GM15510 (cell line): Measurements from ENCODE around the gene GAPVD1.

Source experiments
- POLR2A ChIP-seq: IDR thresholded peaks from 3 replicates; pipeline ENCODE4 v1.6.1; 2011; ENCODE audit warnings: borderline replicate concordance; ENCODE audit not compliant: insufficient read length; ENCODE audit errors: extremely low read depth

GAPVD1 gene, protein sequence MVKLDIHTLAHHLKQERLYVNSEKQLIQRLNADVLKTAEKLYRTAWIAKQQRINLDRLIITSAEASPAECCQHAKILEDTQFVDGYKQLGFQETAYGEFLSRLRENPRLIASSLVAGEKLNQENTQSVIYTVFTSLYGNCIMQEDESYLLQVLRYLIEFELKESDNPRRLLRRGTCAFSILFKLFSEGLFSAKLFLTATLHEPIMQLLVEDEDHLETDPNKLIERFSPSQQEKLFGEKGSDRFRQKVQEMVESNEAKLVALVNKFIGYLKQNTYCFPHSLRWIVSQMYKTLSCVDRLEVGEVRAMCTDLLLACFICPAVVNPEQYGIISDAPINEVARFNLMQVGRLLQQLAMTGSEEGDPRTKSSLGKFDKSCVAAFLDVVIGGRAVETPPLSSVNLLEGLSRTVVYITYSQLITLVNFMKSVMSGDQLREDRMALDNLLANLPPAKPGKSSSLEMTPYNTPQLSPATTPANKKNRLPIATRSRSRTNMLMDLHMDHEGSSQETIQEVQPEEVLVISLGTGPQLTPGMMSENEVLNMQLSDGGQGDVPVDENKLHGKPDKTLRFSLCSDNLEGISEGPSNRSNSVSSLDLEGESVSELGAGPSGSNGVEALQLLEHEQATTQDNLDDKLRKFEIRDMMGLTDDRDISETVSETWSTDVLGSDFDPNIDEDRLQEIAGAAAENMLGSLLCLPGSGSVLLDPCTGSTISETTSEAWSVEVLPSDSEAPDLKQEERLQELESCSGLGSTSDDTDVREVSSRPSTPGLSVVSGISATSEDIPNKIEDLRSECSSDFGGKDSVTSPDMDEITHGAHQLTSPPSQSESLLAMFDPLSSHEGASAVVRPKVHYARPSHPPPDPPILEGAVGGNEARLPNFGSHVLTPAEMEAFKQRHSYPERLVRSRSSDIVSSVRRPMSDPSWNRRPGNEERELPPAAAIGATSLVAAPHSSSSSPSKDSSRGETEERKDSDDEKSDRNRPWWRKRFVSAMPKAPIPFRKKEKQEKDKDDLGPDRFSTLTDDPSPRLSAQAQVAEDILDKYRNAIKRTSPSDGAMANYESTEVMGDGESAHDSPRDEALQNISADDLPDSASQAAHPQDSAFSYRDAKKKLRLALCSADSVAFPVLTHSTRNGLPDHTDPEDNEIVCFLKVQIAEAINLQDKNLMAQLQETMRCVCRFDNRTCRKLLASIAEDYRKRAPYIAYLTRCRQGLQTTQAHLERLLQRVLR (N-terminal part only)

DNA sequence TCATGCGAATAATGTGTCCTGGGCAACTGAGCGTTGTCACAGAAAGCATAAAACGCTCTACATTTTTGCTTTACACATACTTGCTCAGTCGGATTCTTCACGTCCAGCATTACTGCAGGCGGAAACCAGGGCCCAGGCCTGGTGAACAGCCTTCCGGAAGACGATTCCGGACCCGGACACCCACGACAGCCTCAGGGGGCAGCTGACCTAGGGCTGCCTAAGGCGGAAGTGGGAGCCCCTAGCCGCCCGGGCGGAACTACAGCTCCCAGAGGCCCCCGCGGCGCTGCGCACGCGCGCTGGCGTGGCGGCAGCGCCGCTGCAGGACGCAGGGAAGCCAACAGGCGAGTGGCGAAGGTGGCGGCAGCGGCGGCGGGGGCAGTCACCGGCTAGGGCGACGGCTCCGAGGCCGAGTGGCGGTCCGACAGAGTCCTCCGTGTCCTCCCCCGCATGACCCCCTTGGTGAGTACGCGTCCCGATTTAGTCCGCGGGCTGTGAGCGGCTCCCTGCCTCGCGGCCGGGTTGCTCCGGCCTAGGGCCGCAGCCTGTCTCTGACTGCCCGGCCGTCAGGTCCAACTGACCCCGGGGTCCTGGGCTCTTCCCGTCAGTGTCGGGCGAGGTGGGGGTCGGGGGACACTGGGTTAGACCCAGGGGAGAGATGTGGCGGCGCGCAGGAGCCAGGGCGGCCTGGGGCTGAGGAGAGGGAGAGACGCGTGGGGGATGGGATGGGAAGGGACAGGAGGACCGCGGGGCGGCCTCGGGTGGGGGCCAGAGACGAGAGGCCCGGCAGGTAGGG lies at the start of gene GAPVD1:
Gene GAPVD1, plus strand, starts transcription at position 326 of the 793 bp plus-strand sequence. CDS start 37,096 bp downstream, outside the sequence.
- peak; percentile 81 for TF ChIP-seq POLR2A

DNA sequence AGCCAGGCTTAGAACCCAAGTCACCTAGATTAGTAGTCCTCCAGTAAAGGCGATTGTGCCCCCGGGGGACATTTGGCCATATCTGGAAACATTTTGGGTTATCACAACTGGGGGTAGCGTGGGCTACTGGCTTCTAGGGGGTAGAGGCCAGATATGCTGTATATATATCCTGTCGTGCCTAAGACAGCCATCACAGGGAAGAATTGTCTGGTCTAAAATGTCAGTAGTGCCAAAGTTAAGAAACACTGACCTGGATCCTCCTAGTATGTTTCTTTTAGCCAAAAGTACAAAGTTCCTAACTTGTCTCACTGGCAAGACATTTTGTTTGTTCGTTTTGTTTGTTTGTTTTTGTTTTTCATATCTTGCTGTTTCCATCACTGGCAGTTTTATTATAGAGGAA lies 47.4 kb upstream of the GAPVD1 start:
- TF ChIP-seq POLR2A = no peak

DNA sequence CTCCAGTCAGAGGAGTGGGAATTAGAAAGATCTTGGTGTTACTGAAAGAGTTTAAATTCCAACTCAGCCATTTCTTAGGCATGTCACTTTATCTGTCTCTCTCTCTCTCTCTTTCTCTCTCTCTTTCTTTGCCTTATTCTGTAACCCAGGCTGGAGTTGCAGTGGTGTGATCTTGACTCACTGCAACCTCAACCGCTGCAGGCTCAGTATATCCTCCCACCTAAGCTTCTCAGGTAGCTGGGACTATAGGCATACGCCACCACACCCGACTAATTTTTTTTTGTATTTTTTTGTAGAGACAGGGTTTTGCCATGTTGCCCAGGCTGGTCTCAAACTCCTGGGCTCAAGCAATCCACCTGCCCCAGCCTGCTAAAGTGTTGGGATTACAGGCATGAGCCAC lies 43.0 kb upstream of the GAPVD1 start:
- TF ChIP-seq POLR2A = no peak

DNA sequence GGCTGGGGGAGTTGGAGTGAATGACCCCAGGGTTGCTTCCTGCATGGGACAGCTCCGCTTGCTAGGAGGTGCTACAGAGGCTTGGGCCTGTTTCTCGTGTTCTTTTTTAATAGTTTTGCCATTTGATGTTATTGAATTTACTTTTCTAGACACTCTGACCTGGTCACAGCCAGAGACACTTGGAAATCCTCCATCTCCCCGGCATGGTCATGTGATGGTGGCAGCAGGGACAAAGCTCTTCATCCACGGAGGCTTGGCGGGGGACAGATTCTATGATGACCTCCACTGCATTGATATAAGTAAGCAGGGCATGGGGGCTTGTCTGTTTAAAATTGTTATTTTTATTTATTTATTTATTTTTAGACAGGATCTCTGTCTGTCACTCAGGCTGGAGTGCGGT lies 33.9 kb upstream of the GAPVD1 start:
- no peak for TF ChIP-seq POLR2A

DNA sequence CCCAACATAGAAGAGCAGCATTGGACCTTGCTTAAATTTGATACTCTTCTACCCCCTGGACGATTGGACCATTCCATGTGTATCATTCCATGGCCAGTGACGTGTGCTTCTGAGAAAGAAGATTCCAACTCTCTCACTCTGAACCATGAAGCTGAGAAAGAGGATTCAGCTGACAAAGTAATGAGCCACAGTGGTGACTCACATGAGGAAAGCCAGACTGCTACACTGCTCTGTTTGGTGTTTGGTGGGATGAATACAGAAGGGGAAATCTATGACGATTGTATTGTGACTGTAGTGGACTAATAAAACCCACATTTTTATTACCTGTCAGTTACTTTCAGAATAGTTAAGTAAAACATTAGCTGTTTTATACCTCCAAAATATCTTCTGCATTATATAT lies 27.9 kb upstream of the GAPVD1 start:
- TF ChIP-seq POLR2A = no peak

DNA sequence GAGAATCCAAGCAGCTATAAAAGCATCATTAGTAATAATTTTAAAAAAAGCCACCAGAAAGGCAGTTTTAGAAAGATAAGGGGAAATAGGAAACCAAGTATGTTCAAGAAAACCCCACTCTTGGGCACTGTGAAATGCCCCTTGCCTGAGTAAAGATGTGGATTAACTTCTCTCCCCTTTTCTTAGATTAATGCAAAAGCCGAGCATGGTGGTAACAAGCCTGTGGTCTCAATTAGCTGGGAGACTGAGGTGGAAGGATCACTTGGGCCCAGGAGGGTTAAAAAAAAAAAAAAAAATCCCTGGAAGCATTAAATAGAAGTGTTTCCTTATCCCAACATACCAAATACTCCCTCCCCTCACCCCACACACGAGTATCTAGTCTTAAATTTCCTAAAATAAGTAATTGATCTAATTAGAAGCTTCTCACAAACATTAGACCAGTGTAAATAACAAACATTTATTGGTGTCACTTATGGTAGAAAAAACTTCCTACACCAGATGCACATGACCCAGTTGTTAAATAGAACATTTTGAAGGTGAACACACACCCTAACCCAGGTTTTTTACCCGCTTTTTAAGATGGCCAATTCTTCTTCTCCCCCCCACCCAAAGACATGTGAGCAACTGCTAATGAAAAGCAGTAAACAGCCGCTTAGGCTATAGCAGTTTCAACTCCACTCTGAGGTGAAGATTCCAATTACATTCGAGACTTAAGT lies 25.7 kb upstream of the GAPVD1 start:
- no peak for TF ChIP-seq POLR2A

DNA sequence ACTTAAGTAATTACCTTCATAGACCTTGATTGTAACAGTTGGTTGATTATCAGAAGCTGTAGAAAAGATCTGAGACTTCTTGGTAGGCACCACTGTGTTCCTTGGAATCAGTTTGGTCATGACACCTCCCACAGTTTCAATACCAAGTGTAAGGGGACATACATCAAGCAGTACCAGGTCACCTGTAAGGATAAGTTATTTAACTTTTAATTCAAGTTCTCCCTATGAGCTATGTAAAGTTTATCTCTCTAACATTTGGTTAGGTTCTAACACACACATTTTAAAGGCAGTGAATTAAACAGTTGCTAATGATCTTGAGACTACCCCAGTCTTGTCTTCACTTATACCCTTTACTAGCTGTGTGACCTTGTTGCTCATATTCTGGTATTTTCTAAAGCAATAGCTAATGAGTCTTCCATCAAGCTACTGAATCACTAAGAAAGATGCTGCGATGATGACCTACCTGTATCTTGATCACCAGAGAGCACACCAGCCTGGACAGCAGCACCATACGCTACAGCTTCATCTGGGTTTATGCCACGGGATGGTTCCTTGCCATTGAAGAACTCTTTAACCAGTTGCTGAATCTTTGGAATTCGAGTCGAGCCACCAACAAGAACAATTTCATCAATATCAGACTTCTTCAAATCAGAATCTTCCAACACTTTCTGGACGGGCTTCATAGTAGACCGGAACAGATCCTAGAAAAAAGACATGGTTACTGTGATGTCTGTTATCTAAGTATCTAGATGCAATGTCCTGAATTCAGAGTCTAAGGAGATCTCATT lies 23.3 kb upstream of the GAPVD1 start:
- TF ChIP-seq POLR2A = no peak

DNA sequence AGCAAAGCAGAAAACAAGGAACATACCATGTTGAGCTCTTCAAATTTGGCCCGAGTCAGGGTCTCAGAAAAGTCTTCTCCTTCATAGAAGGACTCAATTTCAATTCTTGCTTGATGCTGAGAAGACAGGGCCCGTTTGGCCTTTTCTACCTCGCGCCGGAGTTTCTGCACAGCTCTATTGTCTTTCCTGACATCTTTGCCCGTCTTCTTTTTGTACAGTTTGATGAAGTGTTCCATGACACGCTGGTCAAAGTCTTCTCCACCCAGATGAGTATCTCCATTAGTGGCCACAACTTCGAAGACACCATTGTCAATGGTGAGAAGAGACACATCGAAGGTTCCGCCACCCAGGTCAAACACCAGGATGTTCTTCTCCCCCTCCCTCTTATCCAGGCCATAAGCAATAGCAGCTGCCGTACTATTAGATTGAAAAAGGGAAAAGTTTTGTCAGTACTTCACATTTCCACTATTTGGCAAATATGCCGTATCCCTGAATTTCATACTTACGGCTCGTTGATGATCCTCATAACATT lies 22.6 kb upstream of the GAPVD1 start:
- TF ChIP-seq POLR2A = no peak

DNA sequence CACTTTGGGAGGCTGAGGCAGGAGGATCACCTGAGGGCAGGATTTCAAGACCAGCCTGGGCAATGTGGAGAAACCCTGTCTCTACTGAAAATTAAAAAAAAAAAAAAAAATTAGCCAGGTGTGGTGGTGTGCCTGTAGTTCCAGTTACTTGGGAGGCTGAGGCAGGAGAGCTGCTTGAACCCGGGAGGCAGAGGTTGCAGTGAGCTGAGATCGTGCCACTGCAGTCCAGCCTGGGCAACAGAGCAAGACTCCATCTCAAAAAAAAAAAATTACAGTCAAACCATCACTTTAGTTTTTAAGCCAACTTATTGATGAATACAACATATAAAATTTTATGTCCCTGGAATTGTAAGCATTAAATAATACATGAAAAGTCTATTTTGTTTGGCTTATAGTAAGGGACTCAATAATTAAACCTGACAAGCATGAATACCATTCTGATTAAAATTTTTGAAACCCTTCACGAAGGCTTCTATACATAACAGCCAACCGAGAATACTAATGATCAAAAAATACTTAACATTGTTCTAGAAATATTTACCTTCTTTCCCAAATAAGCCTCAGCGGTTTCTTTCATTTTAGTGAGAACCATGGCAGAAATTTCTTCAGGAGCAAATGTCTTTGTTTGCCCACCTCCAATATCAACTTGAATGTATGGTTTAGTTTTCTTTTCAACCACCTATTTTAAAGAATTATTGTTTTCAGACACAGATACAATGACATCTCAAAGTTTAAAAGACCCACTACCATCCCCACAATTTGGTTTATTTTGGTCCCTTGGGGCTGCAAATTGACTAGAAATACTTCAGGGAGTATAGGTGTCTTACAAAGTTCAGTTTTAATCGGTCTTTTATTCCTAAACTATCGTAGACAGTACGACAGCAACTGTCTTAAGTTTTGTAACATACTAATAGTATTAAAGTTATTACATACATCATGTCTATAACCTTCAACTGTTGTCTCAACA lies 21.7 kb upstream of the GAPVD1 start:
- no peak for TF ChIP-seq POLR2A

DNA sequence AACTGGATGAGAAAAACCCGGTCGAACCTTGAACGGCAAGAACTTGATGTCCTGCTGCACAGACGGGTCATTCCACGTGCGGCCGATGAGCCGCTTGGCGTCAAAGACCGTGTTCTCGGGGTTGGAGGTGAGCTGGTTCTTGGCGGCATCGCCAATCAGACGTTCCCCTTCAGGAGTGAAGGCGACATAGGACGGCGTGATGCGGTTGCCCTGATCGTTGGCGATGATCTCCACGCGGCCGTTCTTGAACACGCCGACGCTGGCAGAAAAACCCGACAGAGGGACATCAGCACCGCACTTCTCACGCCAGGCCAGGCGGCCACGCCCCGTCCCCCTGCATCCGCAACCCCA lies 21.0 kb upstream of the GAPVD1 start:
- TF ChIP-seq POLR2A = no peak

DNA sequence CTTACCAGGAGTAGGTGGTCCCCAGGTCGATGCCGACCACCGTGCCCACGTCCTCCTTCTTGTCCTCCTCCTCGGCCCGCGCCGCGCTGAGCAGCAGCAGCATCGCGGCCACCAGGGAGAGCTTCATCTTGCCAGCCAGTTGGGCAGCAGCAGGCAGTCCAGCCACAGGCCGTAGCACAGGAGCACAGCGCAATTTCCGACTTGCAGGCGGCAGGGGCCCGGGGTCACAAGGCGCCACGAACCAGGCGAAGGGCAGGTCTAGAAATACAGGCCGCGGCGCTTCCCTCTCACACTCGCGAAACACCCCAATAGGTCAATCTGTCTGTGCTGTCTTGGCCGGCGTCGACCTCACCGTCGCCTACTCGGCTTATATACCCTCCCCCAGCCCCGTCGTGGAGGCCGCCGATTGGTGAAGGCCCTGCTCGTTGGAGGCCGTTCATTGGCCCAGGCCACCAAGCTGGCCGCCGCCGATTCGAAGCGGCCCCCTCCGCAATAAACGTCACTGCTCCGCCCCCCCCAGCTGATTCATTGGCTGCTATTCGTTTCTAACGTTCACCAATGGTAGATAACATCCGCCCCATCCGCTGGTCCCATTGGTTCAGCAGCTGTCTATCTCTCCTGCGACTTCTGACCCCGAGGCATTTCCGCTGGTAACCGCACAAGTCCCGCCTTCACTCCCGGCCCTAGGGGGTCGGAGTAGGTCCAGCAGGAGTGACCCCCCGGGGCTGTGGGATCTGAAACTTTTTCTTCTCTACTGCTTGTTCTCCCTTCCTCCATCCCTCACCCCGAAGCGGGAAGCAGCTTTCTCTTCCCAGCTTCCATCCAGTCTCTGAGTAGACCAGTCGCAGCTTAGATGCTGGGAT lies 20.4 kb upstream of the GAPVD1 start, which contains the start of gene HSPA5:
Gene HSPA5, minus strand, starts transcription at position 344 of the 863 bp plus-strand sequence. Its CDS starts 217 bp downstream, at position 127.
- peak; percentile 99 for TF ChIP-seq POLR2A
